Measurements from ENCODE around the gene SLC6A9. TPM values are rescaled to one million over a fixed set of nuclear protein-coding genes. Genes with fewer than 3 reads are reported as not detected.

The SLC6A9 gene
- total and polyA plus RNA-seq, 7 donors: 0.28 to 1.2 (median 0.71) TPM

GRCh38 chr1:43971336-43971980 is 59.8 kb downstream of the SLC6A9 start:
- ATAC-seq (peak; percentile 38 to 53 (median 48)), DNase-seq (peak; percentile 63 to 88)
- Histone ChIP-seq H3K4me1 (peaks cover 38% of the 10 kb centered on the region), H3K27me3 (ENCODE audit: insufficient read depth in 3 of 3, low read length in 2 of 3) (no peaks in the 10 kb centered on the region), H3K27ac (peak overlapping the region; percentile 97), H3K9me3 (no peaks in the 10 kb centered on the region), H3K4me3 (peak overlapping the region; percentile 99), H3K36me3 (ENCODE audit: insufficient read depth in 1 of 2, low read depth in 1 of 2) (peaks cover 2 to 37% of the 10 kb centered on the region in 2 donors)
- TF ChIP-seq CTCF (IDR thresholded peaks at IDR 0.05): no peak
- 64 to 82% (median 68%) methylated on average over 17 of the region's 17 CpGs for WGBS, 3 donors
- intact Hi-C loops (cut with DNase I): loop anchor here in 1 of 2 donors (2.0 kb wide), 1 partner anchor 21 kb away; no protein-coding TSS in a partner anchor

GRCh38 chr1:43970911-43971310 is 60.4 kb downstream of the SLC6A9 start:
- DNase-seq: no peak
- peak overlapping the region; percentile 99 for H3K4me3 ChIP-seq
- intact Hi-C loops (cut with DNase I): loop anchor here in 1 of 2 donors (2.0 kb wide), 1 partner anchor 20 kb away; no protein-coding TSS in a partner anchor
- peak overlapping the region; percentile 97 for H3K27ac ChIP-seq
- no peak for TF ChIP-seq CTCF (IDR thresholded peaks at IDR 0.05)
- WGBS, 3 donors: 85 to 93% (median 89%) methylated on average over 9 of the region's 9 CpGs
- no peaks in the 10 kb centered on the region for H3K9me3 ChIP-seq
- peaks cover 2 to 37% of the 10 kb centered on the region in 2 donors for H3K36me3 ChIP-seq (ENCODE audit: insufficient read depth in 1 of 2, low read depth in 1 of 2)
- peaks cover 32% of the 10 kb centered on the region for H3K4me1 ChIP-seq
- ATAC-seq: no peak
- H3K27me3 ChIP-seq (ENCODE audit: insufficient read depth in 3 of 3, low read length in 2 of 3): no peaks in the 10 kb centered on the region

GRCh38 chr1:43970502-43970901 is 60.8 kb downstream of the SLC6A9 start:
- ATAC-seq (no peak), DNase-seq (no peak)
- Histone ChIP-seq H3K36me3 (ENCODE audit: insufficient read depth in 1 of 2, low read depth in 1 of 2) (peaks cover 2 to 41% of the 10 kb centered on the region in 2 donors), H3K9me3 (no peaks in the 10 kb centered on the region), H3K27me3 (ENCODE audit: insufficient read depth in 3 of 3, low read length in 2 of 3) (no peaks in the 10 kb centered on the region), H3K4me1 (peaks cover 28% of the 10 kb centered on the region), H3K27ac (peak overlapping the region; percentile 97), H3K4me3 (peak overlapping the region; percentile 99)
- whole genome bisulfite sequencing, 3 donors: 38 to 53% (median 43%) methylated on average over 5 of the region's 5 CpGs
- intact Hi-C loops (cut with DNase I): loop anchor here in 1 of 2 donors (2.0 kb wide), 1 partner anchor 20 kb away; no protein-coding TSS in a partner anchor
- TF ChIP-seq CTCF (IDR thresholded peaks at IDR 0.05): no peak

GRCh38 chr1:43969746-43970466 is 61.4 kb downstream of the SLC6A9 start, which contains the start of gene DPH2:
DPH2 (plus strand) TSS chr1:43970010; CDS start chr1:43970176, 166 bp downstream.
- Histone ChIP-seq H3K36me3 (ENCODE audit: insufficient read depth in 1 of 2, low read depth in 1 of 2) (peaks cover 2 to 47% of the 10 kb centered on the region in 2 donors), H3K27ac (peak within 1 kb of the TSS; percentile 97), H3K27me3 (ENCODE audit: insufficient read depth in 3 of 3, low read length in 2 of 3) (no peaks in the 10 kb centered on the region), H3K4me1 (peaks cover 27% of the 10 kb centered on the region), H3K4me3 (peak within 1 kb of the TSS; percentile 99), H3K9me3 (no peaks in the 10 kb centered on the region)
- no peak for TF ChIP-seq CTCF (IDR thresholded peaks at IDR 0.05)
- ATAC-seq (peak; percentile 79 to 82 (median 80)), DNase-seq (peak; percentile 98 to 99)
- 0 to 1% (median 1%) methylated on average over 47 of the region's 47 CpGs for WGBS, 3 donors
- intact Hi-C loops (cut with DNase I): loop anchor here in 1 of 2 donors (2.0 kb wide), 1 partner anchor 19 kb away; no protein-coding TSS in a partner anchor

Data from psoas muscle (tissue), 8 donors.